Measurements from ENCODE around the gene SLC16A5.

Gene SLC16A5

GRCh38 chr17:75116737-75117136, 29.0 kb downstream of the SLC16A5 start:
- no peak for ATAC-seq
- TF ChIP-seq ESRRG (CRISPR knock-in tag; IDR thresholded peaks at IDR 0.05) (no peak), ISL1 (CRISPR knock-in tag; IDR thresholded peaks at IDR 0.05) (no peak), ARNTL (CRISPR knock-in tag; IDR thresholded peaks at IDR 0.05; ENCODE audit: borderline replicate concordance, low read depth) (no peak), ZFP30 (CRISPR knock-in tag; IDR thresholded peaks at IDR 0.05) (no peak), OSR1 (CRISPR knock-in tag; IDR thresholded peaks at IDR 0.05) (no peak), CSDC2 (CRISPR knock-in tag; IDR thresholded peaks at IDR 0.05) (no peak), GLIS3 (CRISPR knock-in tag; IDR thresholded peaks at IDR 0.05) (no peak), SNAI2 (CRISPR knock-in tag; IDR thresholded peaks at IDR 0.05) (no peak)
- TF ChIP-seq, protein P1, sequence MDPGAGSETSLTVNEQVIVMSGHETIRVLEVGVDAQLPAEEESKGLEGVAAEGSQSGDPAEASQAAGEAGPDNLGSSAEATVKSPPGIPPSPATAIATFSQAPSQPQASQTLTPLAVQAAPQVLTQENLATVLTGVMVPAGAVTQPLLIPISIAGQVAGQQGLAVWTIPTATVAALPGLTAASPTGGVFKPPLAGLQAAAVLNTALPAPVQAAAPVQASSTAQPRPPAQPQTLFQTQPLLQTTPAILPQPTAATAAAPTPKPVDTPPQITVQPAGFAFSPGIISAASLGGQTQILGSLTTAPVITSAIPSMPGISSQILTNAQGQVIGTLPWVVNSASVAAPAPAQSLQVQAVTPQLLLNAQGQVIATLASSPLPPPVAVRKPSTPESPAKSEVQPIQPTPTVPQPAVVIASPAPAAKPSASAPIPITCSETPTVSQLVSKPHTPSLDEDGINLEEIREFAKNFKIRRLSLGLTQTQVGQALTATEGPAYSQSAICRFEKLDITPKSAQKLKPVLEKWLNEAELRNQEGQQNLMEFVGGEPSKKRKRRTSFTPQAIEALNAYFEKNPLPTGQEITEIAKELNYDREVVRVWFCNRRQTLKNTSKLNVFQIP (CRISPR knock-in tag; IDR thresholded peaks at IDR 0.05; ENCODE audit: borderline replicate concordance, low read depth), result no peak

DNA sequence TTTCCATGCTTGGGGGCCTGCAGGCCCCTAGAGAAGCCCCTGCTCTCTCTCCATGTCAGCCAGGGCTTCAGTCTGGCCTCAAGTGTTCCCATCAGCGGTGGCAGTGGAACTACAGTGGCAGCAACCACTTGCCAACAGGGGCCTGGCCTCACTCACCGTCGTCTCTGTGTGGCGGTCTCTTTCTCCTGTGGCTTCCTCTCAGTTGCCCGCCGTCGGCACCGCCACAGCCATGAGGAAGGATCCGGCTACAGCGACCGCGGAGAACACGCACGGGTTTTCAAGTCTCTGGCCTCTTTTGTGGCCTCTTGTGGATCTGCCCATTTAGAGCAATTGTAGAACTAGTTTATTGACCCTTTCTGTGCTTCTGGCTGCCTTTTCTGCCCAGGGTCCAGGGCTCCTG, 30.6 kb downstream of the SLC16A5 start:
- ATAC-seq, result no peak
- TF ChIP-seq ESRRG (CRISPR knock-in tag; IDR thresholded peaks at IDR 0.05) (no peak), ZC3H10 (CRISPR knock-in tag; IDR thresholded peaks at IDR 0.05) (no peak), BACH2 (CRISPR knock-in tag; IDR thresholded peaks at IDR 0.05; ENCODE audit: borderline replicate concordance) (no peak), ZNF565 (CRISPR knock-in tag; conservative IDR thresholded peaks at IDR 0.05; ENCODE audit: low read depth) (no peak), ZNF70 (CRISPR knock-in tag; IDR thresholded peaks at IDR 0.05) (no peak), RARB (CRISPR knock-in tag; IDR thresholded peaks at IDR 0.05) (no peak), ZNF8 (CRISPR knock-in tag; IDR thresholded peaks at IDR 0.05) (no peak), PATZ1 (CRISPR knock-in tag; IDR thresholded peaks at IDR 0.05; ENCODE audit: borderline replicate concordance) (no peak), GLIS3 (CRISPR knock-in tag; IDR thresholded peaks at IDR 0.05) (no peak), CSDC2 (CRISPR knock-in tag; IDR thresholded peaks at IDR 0.05) (no peak), OSR1 (CRISPR knock-in tag; IDR thresholded peaks at IDR 0.05) (no peak)
- TF ChIP-seq, protein P2, sequence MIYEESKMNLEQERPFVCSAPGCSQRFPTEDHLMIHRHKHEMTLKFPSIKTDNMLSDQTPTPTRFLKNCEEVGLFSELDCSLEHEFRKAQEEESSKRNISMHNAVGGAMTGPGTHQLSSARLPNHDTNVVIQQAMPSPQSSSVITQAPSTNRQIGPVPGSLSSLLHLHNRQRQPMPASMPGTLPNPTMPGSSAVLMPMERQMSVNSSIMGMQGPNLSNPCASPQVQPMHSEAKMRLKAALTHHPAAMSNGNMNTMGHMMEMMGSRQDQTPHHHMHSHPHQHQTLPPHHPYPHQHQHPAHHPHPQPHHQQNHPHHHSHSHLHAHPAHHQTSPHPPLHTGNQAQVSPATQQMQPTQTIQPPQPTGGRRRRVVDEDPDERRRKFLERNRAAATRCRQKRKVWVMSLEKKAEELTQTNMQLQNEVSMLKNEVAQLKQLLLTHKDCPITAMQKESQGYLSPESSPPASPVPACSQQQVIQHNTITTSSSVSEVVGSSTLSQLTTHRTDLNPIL (CRISPR knock-in tag; IDR thresholded peaks at IDR 0.05; ENCODE audit: low read depth), result no peak
- TF ChIP-seq, protein P1 (CRISPR knock-in tag; IDR thresholded peaks at IDR 0.05; ENCODE audit: borderline replicate concordance, low read depth), result no peak

DNA sequence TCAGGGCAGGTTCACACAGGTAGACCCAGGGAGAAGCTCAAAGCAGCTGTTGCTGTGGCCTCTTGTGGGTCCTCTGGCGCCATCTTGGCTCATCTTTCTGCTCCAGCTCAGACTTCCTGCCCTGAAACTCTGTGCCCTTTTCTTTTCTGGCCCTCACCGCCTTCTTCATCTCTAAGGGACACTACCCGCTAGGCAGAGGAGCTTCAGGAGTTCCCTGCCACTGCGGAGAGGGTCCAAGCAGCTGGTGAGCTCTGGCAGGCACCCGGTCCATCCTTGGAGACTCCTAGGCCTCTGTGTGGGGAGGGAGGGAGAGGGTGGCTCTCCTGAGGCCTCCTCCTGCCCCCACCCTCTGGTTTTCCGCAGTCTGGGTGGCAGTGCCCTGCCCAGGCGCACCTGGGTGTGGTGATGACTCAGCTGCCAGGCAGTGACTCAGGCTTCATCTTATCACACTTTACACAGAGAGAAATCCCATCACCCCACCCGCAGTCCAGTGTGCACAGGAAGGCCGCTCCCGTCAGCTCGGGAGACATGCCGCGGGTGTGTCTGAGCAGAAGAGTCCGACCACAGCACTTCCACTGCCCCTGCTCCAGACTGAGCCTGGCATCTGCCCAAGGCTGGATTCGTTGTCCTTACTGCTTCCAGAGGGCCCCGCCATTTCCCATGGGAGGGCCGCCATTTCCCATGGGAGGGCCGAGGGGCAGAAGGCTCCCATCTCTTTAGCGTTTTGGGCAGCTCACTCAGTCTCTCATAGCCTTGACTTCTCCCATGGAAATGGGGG, 36.5 kb downstream of the SLC16A5 start:
- peak; percentile 70 for ATAC-seq
- TF ChIP-seq ARNTL (CRISPR knock-in tag; IDR thresholded peaks at IDR 0.05; ENCODE audit: borderline replicate concordance, low read depth), result no peak
- 0 out of 2 replicates have a peak, but pooled peaks have one; percentile 9 for TF ChIP-seq PATZ1 (CRISPR knock-in tag; IDR thresholded peaks at IDR 0.05; ENCODE audit: borderline replicate concordance)
- TF ChIP-seq, protein P3, sequence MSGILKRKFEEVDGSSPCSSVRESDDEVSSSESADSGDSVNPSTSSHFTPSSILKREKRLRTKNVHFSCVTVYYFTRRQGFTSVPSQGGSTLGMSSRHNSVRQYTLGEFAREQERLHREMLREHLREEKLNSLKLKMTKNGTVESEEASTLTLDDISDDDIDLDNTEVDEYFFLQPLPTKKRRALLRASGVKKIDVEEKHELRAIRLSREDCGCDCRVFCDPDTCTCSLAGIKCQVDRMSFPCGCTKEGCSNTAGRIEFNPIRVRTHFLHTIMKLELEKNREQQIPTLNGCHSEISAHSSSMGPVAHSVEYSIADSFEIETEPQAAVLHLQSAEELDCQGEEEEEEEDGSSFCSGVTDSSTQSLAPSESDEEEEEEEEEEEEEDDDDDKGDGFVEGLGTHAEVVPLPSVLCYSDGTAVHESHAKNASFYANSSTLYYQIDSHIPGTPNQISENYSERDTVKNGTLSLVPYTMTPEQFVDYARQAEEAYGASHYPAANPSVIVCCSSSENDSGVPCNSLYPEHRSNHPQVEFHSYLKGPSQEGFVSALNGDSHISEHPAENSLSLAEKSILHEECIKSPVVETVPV (CRISPR knock-in tag; IDR thresholded peaks at IDR 0.05), result no peak
- no peak for TF ChIP-seq ZNF70 (CRISPR knock-in tag; IDR thresholded peaks at IDR 0.05)
- TF ChIP-seq PPARA (CRISPR knock-in tag; IDR thresholded peaks at IDR 0.05; ENCODE audit: borderline replicate concordance), result no peak
- TF ChIP-seq ZFP3 (CRISPR knock-in tag; IDR thresholded peaks at IDR 0.05), result peak; percentile 62; the same call in 1 of the 2 replicates
- TF ChIP-seq ISL1 (CRISPR knock-in tag; IDR thresholded peaks at IDR 0.05), result 0 out of 2 replicates have a peak, but pooled peaks have one; percentile 25

Measured in SK-N-SH treated with all-trans-retinoic acid at 6 μM for 48 hours (cell line).